ENCODE measurements around the gene STARD4. TPM values are rescaled to one million over a fixed set of nuclear protein-coding genes. Genes with fewer than 3 reads are reported as not detected.

Gene STARD4
- polyA plus RNA-seq, 1 of the 3 experiments (the other 2 are of a cell fraction), result 10.0 TPM

DNA sequence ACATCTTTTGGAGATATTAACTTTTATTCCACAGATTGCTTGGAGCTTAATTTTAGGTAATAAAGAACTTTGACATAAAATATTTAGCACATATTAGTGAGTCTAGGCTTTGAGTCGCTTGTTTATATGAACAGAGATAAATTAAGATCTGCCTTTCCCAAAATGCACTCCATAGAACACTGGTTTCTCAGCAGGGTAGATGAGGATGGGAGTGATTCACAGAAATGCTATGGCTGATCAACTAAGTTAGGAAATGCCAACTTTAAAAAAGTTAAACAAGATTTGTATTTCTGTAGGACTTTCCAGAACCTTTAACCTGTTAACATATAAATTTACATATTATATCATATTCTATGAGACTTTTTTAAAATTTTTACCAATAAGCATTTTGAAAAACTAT lies 65.2 kb downstream of the STARD4 start:
- Histone ChIP-seq H3K4me1 (ENCODE audit: control insufficient read depth in 1 of 2, insufficient read depth in 2 of 2, low read depth in 1 of 2, low read length in 1 of 2) (peaks cover 0 to 5% of the 10 kb centered on the region in 2 experiments; a peak in 3 of 4 replicates), H3K4me2 (no peak overlapping the region), H3K27ac (ENCODE audit: low read depth in 2 of 2, low read length in 1 of 2) (no peak overlapping the region), H2AFZ (ENCODE audit: low read depth) (no peak overlapping the region), H3K9me3 (no peaks in the 10 kb centered on the region), H3K9me2 (no peaks in the 10 kb centered on the region), H3F3A (replicated peaks; ENCODE audit: insufficient read depth) (no peaks in the 10 kb centered on the region), H3K79me2 (ENCODE audit: insufficient read depth) (no peaks in the 10 kb centered on the region), H3K9ac (no peak overlapping the region), H4K20me1 (ENCODE audit: insufficient read depth) (no peaks in the 10 kb centered on the region), H3K27me3 (ENCODE audit: insufficient read depth) (no peaks in the 10 kb centered on the region), H3K36me3 (replicated peaks in 1 of 2; ENCODE audit: control insufficient read depth in 1 of 2, insufficient read depth in 2 of 2, low read length in 1 of 2) (no peaks in the 10 kb centered on the region), H3K4me3 (ENCODE audit: low read depth in 2 of 2, low read length in 1 of 2) (no peak overlapping the region)
- WGBS (ENCODE audit: low lambda C conversion rate), result 71% methylated on average over 1 of the region's 1 CpG
- TF ChIP-seq, protein P1, sequence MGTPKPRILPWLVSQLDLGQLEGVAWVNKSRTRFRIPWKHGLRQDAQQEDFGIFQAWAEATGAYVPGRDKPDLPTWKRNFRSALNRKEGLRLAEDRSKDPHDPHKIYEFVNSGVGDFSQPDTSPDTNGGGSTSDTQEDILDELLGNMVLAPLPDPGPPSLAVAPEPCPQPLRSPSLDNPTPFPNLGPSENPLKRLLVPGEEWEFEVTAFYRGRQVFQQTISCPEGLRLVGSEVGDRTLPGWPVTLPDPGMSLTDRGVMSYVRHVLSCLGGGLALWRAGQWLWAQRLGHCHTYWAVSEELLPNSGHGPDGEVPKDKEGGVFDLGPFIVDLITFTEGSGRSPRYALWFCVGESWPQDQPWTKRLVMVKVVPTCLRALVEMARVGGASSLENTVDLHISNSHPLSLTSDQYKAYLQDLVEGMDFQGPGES (IDR thresholded peaks at IDR 0.05; ENCODE audit: low read depth, low read length), result no peak
- TF ChIP-seq GATA2 (CRISPR knock-in tag; IDR thresholded peaks at IDR 0.05) (no peak), YY1 (IDR thresholded peaks at IDR 0.05; ENCODE audit: low read depth) (no peak), NFIC (IDR thresholded peaks at IDR 0.05; ENCODE audit: borderline replicate concordance) (no peak), ELF1 (IDR thresholded peaks at IDR 0.05) (no peak), TAF1 (IDR thresholded peaks at IDR 0.05; ENCODE audit: borderline replicate concordance, low read depth, low read length) (no peak), GABPA (IDR thresholded peaks at IDR 0.05; ENCODE audit: low read depth) (no peak; the same call in 1 of the 2 replicates)
- TF ChIP-seq, protein P2, sequence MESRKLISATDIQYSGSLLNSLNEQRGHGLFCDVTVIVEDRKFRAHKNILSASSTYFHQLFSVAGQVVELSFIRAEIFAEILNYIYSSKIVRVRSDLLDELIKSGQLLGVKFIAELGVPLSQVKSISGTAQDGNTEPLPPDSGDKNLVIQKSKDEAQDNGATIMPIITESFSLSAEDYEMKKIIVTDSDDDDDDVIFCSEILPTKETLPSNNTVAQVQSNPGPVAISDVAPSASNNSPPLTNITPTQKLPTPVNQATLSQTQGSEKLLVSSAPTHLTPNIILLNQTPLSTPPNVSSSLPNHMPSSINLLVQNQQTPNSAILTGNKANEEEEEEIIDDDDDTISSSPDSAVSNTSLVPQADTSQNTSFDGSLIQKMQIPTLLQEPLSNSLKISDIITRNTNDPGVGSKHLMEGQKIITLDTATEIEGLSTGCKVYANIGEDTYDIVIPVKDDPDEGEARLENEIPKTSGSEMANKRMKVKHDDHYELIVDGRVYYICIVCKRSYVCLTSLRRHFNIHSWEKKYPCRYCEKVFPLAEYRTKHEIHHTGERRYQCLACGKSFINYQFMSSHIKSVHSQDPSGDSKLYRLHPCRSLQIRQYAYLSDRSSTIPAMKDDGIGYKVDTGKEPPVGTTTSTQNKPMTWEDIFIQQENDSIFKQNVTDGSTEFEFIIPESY (IDR thresholded peaks at IDR 0.05; ENCODE audit: borderline replicate concordance, low read depth), result no peak
- CTCF ChIA-PET, result interaction anchor here (1.3 to 2.2 kb wide), 2 partner anchors 8 to 54 kb away, joined by 3 to 5 read pairs; no protein-coding TSS in a partner anchor
- POLR2A ChIA-PET, result no interaction called here
- DNase-seq, result no peak

Other genes with a start within 250 kb of the STARD4 start
- 94.4 and 143 TPM in 2 replicates for gene NREP, start 244.7 kb upstream of the STARD4 start, polyA plus RNA-seq (2012; rRNA removed)

Data from SK-N-SH (cell line).